DMS 273 (cell line): ENCODE results near the gene USP17L30.
"Not testable (repeated sequence)": the region's sequence is repeated elsewhere in the genome, so short reads cannot be mapped to it uniquely, and the experiment has no call there.

Source experiments
- DNase-seq: peaks from one replicate; lab custom pipeline; 2025; ENCODE audit not compliant: unreplicated experiment; lab: John Stamatoyannopoulos, UW

USP17L30 gene

DNA sequence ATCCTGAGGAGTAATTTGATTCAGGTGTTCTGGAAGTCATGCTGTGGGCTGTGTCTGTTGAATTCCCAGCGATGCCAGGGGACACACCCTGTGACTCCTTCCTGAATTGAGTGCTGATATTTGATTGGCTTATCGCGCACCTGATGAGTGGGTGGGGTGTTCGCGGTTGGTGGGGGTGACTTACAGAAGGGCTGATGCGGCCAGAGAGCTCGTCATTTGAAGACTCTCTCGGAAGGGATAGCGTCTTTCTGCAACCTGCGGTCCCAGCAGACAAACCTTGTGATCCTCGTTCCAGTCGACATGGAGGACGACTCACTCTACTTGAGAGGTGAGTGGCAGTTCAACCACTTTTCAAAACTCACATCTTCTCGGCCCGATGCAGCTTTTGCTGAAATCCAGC lies at the start of gene USP17L30:
Gene USP17L30 (plus strand): TSS at position 301 of the 400 bp plus-strand sequence. CDS start 0 bp downstream, at position 301.
- not testable (repeated sequence) for DNase-seq

DNA sequence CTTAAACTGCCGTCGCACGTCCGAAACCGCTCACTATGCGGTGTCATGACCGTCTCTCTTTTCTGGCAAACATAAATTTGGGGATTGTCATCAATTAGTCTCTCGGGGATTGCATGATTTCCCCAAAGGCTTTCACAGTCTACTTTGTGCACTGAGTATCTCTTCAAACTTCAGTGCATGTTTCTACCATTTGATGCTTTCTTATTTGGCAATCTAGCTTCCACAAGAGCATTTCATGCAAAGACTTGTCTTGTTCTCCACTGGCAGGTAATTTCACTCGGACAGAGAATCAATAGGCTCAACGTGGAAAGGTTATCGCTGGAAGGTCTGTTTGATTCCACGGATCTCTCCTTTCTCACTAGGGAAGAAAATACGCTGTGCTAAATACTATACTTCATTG lies 38.7 kb upstream of the USP17L30 start:
- not testable (repeated sequence) for DNase-seq

DNA sequence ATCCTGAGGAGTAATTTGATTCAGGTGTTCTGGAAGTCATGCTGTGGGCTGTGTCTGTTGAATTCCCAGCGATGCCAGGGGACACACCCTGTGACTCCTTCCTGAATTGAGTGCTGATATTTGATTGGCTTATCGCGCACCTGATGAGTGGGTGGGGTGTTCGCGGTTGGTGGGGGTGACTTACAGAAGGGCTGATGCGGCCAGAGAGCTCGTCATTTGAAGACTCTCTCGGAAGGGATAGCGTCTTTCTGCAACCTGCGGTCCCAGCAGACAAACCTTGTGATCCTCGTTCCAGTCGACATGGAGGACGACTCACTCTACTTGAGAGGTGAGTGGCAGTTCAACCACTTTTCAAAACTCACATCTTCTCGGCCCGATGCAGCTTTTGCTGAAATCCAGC lies 38.1 kb upstream of the USP17L30 start, which contains the start of gene USP17L24:
Gene USP17L24 (plus strand): TSS at position 301 of the 400 bp plus-strand sequence. CDS start 0 bp downstream, at position 301.
- not testable (repeated sequence) for DNase-seq

DNA sequence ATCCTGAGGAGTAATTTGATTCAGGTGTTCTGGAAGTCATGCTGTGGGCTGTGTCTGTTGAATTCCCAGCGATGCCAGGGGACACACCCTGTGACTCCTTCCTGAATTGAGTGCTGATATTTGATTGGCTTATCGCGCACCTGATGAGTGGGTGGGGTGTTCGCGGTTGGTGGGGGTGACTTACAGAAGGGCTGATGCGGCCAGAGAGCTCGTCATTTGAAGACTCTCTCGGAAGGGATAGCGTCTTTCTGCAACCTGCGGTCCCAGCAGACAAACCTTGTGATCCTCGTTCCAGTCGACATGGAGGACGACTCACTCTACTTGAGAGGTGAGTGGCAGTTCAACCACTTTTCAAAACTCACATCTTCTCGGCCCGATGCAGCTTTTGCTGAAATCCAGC lies 33.3 kb upstream of the USP17L30 start, which contains the start of gene USP17L25:
Gene USP17L25 (plus strand): TSS at position 301 of the 400 bp plus-strand sequence. CDS start 0 bp downstream, at position 301.
- not testable (repeated sequence) for DNase-seq

- not testable (repeated sequence) for DNase-seq
These were observed 28.6 kb upstream of the USP17L30 start, which contains the start of gene USP17L26 for GRCh38 chr4:9334358-9334757. USP17L26 (plus strand) TSS chr4:9334658; CDS start chr4:9334658, 0 bp downstream.

DNA sequence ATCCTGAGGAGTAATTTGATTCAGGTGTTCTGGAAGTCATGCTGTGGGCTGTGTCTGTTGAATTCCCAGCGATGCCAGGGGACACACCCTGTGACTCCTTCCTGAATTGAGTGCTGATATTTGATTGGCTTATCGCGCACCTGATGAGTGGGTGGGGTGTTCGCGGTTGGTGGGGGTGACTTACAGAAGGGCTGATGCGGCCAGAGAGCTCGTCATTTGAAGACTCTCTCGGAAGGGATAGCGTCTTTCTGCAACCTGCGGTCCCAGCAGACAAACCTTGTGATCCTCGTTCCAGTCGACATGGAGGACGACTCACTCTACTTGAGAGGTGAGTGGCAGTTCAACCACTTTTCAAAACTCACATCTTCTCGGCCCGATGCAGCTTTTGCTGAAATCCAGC lies 23.8 kb upstream of the USP17L30 start, which contains the start of gene USP17L5:
Gene USP17L5 (plus strand): TSS at position 301 of the 400 bp plus-strand sequence. CDS start 0 bp downstream, at position 301.
- not testable (repeated sequence) for DNase-seq

GRCh38 chr4:9343848-9344247 lies 19.1 kb upstream of the USP17L30 start, which contains the start of gene USP17L27:
USP17L27 (plus strand) TSS chr4:9344148; CDS start chr4:9344148, 0 bp downstream.
- DNase-seq, result not testable (repeated sequence)

DNA sequence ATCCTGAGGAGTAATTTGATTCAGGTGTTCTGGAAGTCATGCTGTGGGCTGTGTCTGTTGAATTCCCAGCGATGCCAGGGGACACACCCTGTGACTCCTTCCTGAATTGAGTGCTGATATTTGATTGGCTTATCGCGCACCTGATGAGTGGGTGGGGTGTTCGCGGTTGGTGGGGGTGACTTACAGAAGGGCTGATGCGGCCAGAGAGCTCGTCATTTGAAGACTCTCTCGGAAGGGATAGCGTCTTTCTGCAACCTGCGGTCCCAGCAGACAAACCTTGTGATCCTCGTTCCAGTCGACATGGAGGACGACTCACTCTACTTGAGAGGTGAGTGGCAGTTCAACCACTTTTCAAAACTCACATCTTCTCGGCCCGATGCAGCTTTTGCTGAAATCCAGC lies 14.3 kb upstream of the USP17L30 start, which contains the start of gene USP17L28:
Gene USP17L28 (plus strand): TSS at position 301 of the 400 bp plus-strand sequence. CDS start 0 bp downstream, at position 301.
- DNase-seq, result not testable (repeated sequence)

GRCh38 chr4:9350866-9351265 lies 12.1 kb upstream of the USP17L30 start:
- not testable (repeated sequence) for DNase-seq

GRCh38 chr4:9353338-9353737 lies 9.6 kb upstream of the USP17L30 start, which contains the start of gene USP17L29:
USP17L29 (plus strand) TSS chr4:9353638; CDS start chr4:9353638, 0 bp downstream.
- DNase-seq, result not testable (repeated sequence)

- DNase-seq, result not testable (repeated sequence)
These were observed 17.0 kb downstream of the USP17L30 start for GRCh38 chr4:9379881-9380280.

GRCh38 chr4:9381012-9381534 lies 18.1 kb downstream of the USP17L30 start:
- not testable (repeated sequence) for DNase-seq

GRCh38 chr4:9384126-9384525 lies 21.2 kb downstream of the USP17L30 start:
- DNase-seq, result no peak

DNA sequence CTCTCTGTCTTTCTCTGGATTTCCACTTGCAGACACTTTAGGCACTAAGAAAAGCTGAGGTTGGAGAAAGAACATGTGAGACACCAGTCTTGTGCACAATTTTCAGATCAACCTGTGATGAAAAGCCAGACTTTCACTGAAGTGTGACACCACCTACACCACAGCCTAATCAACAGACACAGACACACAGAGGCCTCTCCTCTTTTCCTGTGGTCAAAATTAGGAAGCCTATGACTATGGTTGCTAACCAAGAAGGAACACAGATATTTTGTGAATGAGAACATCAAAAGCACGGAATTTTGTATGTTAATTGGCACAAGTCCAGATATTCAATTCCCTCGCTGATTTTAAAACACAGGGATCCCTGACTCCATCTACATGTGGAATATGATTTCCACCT lies 26.1 kb downstream of the USP17L30 start:
- DNase-seq, result not testable (repeated sequence)

DNA sequence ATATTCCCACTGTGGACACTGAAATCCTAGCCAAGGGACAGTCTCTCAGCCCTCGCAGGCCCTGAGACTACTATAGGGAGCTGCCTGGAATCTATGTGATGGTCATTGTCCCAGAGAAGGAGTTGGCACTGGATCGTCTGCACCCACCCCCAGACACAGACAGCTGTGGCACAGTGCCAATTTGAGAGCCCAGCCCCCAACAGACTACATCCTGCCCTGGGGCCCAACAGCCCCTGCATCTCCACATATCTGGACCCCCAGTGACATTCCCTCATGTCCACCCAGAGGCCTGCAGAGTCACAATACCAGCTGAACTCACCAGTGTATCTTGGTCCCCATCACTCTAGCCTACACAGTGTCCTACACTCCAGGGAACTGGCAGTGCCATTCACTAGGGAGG lies 42.8 kb downstream of the USP17L30 start:
- not testable (repeated sequence) for DNase-seq

DNA sequence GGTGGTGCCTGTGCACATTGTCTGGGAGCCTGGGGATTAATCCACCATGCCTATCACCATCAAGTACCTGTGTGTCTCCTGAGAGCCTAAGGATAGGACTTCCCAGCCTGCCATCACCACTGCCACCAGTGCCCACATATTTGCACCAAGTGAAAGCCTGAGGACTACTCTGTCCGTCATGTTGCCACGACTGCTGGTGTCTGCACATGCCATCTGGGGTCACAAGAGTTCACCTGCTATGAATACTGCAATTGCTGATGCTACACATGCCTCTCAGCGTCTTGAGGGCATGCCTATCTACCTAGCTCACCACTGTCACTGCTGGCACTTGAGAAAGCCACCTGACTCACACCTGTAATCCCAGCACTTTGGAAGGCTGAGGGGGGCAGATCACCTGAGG lies 43.6 kb downstream of the USP17L30 start:
- DNase-seq, result not testable (repeated sequence)

DNA sequence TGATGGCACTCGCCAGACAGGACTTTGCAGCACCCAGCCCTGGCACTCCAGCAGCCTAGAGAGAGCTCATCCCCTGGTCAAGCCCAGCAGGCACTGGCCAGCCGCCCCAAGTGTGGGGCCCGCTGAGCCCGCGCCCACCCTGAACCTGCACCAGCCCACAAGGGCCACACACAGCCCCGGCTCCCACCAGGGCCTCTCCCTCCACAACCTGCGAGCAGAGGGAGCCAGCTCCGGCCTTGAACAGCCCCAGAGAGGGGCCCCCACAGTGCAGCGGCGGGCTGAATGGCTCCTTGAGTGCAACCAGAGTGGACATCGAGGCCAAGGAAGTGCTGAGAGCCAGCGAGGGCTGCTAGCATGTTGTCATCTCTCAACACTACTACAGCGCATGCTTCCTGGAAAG lies 46.9 kb downstream of the USP17L30 start:
- DNase-seq, result no peak
